NCI-H1092 treated with DMSO at 0.1 percent for 48 hours (cell line): ENCODE results near the gene MON1B.
"Not testable (repeated sequence)": the region's sequence is repeated elsewhere in the genome, so short reads cannot be mapped to it uniquely, and the experiment has no call there.

Source experiments
- DNase-seq: peaks from one replicate; lab custom pipeline; 2025; lab: John Stamatoyannopoulos, UW

Gene MON1B

DNA sequence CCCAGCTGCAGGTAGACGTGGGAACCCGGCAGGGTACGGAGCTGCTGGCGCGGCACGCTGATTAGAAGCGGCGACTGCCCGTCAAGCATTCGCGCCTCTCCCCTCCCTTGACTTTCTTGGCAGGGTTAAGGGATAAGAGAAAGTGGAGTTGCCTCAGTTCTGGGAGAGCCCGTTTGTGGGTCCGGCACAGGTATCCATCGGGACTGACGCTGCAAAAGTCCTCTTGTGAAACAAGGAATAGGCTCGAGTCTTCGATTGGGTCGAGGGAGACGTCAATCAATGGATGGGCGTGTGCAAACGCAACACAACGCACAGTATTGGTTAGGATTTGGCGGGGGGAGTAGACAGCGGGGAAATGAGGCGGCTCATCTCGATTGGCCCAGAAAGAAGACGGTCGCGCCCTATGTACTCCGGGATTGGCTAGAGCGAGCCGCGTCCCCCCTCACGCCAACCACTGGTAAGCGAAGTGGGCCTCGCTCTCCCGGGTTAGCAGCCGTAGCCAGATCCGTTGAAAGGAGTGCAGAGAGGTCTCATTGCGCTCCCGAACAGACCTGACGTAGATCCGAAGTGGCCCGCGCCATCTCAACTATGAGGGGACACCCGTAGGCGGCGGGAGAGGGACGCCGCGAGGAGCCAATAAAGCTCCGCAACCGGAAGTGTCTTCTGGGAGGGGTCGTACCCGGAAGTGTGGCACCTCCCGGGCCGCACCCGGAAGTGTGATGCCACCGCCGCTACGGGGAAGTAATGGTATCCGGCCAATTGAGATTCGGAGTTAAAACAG, at the start of gene MON1B:
Gene MON1B (plus strand): TSS at position 713 of the 781 bp plus-strand sequence. CDS start 296 bp downstream, outside the sequence.
- DNase-seq = peak; percentile 99

DNA sequence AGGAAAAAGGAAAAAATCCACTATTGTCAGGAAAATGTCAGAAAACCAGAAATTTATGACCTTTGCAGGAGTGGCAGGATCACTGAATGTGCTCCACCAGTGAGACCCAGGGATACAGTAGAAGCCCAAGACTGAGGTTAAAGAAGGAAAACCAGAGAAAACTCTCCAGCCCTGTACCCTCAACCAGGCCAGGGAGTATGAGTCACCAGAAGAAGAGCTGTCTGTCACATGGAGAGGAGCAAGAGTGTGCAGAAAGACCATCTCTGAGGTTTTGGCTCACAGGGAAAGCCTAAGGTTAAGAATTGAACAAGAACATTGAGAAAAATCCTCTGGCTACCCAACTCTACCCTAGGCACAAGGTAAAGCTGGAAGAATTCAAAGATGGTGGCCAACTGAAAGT, 47.6 kb upstream of the MON1B start:
- DNase-seq = no peak

DNA sequence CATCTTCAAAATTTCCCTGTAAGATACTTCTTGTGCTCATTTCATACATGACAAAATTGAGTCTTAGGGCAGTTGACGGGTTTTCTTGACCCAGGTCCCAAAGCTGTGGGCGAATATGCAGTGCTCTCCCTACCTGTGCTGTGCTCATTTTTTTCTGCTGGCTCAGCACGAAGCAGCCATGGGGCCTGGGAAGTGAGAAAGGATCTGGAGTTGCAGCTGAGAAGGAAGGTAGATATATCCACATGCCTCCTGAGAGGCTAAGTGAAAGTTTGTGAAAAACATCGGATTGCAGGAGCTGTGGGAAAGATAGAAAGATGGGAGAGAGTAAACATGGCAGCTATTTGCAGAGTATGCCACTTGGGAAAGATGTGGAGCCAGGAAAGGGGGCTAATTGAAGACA, 42.9 kb upstream of the MON1B start:
- no peak for DNase-seq

DNA sequence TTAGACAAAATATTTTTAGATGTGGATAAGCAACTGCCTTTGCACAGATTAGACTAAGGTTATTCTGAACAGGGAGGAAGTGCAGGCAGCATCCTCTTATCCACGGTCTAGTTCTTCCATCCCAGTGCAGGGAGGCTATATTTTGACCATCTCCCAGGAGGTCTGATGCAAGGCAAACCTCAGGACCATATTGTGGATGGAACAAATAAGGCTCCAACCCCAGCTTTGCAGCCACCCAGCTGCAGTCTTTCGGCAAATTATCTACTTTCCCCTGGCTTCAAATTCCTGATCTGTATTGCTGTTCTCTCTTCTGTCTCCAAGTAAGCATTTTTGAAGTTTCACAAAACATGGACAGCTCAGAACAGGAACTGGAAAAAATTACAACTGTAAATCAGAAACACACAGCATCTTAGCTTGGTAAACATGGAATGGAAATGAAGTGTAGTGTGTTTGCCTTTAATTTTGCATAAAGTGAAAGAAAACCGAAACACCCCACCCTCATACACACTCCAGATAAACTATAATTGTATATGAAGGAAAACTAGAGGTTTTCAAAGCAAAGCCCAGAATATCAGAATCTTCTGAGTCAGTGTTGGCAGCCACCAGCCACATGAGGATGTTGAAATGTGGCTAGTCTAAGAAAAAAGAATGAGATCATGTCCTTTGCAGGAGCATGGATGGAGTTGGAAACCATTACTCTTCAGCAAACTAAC, 33.5 kb upstream of the MON1B start:
- no peak for DNase-seq

DNA sequence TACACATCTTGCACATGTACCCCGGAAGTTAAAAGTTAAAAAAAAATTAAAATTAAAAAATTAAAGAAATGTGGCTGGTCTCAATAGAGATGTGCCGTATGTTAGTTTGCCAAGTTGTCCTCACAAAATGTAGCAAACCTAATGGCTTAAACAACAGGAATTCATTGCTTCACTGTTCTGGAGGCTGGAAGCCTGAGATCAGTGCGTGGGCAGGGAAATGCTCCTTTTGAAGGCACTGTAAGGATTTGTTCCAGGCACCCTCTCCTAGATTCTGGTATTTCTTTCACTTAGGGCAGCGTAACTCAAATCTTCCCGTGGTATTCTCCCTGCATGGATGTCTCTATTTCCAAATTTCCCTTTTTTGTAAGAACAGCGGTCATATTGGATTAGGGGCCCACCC, 32.7 kb upstream of the MON1B start:
- DNase-seq = no peak

DNA sequence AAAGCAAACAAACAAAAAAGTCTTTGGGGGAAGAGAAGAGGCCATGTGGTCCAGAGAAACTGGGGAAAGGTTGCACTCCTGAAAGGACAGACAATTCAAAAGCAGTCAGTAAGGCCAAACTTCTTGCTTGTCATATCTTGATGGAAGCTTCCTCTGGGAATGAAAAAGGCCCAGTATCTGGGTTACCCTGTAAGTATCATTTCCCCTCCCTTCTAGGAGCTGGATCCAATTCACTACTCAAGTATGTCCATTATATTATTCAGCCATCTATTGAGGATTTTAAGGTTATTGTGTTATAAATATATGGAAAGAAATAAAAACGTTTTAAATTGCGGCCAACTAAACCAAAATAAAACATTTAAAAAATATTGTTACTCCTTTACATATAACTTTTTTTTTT, 26.0 kb upstream of the MON1B start:
- DNase-seq = no peak

DNA sequence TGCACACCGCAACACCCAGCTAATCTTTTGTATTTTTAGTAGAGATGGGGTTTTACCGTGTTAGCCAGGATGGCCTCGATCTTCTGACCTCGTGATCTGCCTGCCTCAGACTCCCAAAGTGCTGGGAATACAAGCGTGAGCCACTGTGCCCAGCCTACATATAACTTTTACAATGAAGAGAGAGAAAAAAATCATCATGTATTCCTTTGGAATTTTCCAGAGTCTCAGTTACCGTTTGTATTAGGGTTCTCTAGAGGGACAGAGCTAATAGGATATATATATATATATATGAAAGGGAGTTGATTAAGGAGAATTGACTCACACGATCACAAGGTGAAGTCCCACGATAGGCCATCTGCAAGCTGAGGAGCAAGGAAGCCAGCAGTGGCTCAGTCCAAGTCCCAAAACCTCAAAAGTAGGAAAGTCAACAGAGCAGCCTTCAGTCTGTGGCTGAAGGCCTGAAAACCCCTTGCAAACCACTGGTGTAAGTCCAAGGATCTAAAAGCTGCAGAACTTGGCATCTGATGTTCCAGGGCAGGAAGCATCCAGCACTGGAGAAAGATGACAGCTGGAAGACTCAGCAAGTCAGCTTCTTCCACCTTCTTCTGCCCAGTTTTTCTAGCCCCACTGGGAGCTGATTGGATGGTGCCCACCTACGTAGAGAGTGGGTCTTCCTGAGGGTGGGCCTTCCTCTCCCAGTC, 25.3 kb upstream of the MON1B start:
- DNase-seq = not testable (repeated sequence)

DNA sequence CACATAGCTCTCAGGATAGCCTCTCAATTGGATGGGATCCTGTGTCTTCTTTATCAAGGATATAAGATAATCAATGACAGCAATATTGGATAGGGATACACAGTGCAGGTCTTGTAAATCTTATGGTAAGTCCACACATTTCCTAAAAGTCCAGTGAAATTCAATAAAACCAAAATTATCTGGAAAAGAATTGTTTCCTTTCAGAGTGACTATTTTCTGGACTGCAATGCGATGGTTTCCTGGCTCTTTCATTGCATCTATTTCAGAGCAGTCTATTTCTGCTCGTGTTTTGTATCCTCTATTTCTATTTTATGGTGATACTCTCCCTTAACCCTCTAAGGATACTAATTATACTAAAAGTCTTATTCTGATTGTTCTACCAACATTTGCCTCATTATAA, 24.3 kb upstream of the MON1B start:
- DNase-seq = no peak

DNA sequence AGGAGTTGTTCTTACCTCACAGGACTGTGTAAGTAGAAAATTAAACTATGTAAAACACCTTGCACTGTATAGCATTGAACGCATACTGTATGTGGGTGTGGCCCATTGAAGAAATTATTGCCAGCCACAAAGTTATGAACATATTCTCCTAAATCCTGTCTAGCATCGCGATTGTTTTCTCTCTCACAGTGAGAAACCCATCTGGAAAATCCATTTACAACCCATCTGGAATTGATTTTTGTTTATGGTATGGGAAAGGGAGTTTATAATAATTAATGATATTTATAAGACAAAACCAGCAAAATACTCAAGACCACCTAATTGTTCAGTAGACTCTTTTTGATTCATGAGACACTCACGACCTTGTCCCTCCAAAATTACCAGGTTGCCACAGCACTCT, 22.1 kb upstream of the MON1B start:
- no peak for DNase-seq

DNA sequence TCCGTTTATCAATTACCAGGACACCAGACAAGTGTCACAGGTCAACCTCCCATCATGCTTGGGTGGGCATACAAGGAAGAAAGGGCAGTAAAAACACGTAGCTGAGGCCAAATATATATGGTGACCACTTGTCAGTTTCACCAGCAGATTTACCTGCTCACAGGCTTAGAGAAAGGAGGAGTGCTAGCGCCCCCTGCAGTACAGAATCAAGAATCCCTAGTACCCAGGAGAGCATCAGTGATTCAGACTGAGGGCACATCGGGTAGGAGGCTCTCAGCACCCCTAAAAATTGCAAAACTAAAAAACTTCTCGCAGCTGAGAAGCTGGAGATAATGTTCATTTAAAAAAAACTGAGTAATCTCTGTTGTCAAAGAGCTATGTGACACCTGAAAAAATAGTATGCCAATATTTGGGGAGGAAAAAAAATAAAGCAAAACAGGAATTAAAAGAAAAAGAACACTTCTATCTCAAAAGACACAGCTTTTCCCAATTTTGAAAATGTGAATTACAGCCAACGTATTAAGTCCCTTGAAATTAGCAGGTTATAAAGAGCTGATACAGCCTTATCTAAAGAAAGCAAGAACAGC, 21.2 kb upstream of the MON1B start:
- DNase-seq = peak; percentile 39

DNA sequence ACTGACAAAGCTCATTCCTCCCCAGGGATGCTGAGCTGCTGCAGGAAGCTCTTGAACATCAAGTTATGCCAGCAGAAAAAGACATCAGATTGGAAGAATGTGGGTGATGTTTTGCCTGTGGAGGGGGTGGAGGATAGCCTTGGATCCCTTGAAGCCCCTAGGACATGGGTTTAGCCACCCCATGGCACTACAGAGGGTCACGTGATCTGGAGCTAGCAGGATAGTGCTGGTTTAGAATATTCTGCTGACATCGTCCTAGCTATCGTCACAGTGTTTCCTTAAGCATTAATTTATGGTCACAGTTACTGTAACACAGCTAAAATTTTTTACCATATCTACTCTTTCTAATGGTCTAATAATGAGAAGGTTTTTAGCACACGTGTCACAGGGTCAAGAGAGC, 20.2 kb upstream of the MON1B start:
- DNase-seq = no peak

DNA sequence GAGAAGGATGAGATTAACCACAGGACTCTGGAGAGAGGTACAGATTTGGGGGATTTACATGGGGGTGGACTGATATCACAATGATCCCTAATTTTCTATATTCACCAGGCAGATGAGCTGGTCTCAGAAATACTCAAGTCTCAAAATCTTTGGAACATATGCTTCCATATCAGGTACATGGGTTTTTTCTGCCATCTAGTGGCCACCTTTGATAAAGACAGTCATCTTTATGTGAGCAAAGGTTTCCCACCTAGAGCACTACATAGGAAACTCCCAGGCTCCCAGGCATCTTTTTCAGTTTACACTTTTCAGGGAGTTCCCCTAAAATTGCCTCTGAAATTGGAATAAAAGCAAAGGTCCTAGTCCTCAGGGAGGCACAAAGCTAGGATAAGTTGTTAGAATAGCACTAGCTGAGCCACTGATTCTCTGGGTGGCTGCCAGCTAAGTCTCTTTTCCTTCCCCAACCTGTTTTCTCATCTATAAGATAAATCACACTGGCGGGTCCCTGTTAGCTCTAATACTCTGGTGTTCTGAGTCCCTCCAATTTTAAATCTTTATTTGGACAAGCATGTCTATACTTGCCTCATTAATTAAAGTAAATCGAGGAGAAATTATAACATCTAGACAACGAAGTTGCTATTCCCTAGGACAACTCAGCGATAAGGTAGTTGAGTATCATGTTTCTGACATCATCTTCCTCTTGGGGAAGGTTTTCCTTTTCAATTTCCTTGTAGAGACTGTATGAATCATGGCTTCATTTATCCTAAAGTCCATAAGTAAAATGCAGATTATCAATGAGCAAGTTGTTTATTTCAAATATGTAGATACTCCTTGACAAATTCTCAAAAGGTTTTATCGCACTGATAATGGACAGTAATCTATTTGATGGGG, 19.0 kb upstream of the MON1B start:
- peak; percentile 59 for DNase-seq

DNA sequence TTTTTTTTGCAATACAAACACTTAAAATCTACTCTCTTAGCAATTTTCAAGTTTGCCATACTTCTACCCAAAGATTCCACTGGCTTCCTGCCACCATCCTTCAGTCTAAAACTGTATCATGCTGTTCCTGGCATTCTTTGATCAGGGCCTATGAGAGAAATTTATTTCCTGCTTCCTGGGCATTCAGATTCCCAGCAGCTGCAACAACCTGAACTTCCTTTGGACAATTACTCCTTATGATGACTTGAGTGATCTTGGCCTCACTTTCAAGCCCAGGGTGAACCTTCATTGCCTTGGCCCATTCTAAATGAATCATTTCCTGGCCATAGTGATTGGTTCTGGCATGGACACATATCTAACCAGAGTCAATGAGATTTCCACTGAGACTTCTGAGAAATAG, 18.0 kb upstream of the MON1B start:
- no peak for DNase-seq

DNA sequence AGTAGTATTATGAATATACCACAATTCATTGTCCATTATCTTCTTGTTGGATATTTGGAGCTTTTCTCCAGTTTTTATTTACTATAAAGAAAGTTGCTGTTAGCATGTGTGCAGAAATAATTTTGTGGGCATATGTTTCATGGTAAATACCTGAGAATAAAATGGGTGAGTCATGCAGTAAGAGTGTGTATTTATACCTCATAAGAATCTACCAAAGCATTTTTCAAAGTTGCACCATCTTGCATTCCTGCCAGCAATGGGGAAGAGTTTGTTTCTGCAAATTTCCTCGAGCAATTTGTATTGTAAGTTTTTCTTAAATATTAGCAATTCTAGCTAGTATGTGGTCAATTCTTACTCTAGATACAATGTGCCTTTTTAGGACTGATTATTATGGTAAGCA, 7.9 kb upstream of the MON1B start:
- DNase-seq = no peak

DNA sequence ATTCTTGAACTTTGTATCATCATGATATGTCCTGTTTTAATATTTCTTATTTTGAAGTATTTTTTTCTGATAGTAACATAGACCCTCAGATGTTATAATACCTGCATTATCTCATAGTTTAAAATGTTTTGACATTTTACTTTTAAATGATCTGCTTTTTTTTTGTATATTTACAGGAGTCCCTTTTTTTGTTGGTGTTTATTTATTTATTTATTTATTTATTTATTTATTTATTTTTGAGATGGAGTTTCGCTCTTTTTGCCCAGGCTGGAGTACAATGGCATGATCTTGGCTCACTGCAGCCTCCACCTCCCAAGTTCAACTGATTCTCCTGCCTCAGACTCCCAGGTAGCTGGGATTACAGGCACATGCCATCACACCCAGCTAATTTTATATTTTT, 4.7 kb upstream of the MON1B start:
- DNase-seq = not testable (repeated sequence)

DNA sequence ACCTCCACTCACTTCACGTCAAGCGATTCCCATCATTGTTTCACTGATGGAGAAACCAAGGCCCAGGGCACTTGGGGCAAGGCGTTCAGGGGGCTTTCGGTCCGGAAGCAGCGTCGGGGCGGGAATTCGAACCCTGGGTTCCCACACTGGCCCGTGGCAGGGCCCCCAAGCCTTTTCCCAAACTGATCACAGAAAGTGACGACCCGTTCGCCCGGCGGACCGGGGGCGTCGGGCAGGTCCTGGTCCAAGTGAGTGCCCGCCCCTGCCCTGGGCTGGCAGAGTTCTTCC, 856 bp upstream of the MON1B start:
- no peak for DNase-seq

DNA sequence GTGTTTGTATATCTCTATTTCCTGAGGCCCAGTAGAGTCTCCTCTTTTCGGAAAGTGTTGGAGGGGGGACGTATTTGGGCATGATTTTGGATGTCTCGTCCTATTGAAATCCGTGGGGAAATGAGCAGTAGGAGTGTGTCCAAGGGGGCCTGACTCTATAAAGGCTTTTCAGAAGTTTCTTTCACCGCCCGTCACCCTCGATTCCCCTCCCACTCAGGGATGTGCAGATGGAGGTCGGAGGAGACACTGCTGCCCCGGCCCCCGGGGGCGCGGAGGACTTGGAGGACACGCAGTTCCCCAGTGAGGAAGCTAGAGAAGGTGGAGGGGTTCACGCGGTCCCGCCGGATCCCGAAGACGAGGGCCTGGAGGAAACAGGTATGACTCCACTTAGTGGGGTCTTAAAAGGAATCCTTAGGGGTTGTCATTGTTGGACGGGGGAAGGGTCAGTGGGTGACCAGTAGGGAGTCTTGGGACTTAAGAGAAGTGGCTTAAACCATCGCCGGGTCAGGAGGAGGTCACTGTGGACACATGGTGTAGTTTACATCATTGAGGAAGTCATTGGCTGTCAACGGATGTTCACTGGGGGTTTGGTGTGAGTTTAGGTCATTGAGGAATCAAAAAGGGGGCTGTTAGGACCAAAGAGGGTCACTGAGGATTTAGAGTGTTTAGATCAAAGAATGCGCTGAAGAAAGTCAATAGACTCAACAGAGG, 424 bp downstream of the MON1B start:
- no peak for DNase-seq

DNA sequence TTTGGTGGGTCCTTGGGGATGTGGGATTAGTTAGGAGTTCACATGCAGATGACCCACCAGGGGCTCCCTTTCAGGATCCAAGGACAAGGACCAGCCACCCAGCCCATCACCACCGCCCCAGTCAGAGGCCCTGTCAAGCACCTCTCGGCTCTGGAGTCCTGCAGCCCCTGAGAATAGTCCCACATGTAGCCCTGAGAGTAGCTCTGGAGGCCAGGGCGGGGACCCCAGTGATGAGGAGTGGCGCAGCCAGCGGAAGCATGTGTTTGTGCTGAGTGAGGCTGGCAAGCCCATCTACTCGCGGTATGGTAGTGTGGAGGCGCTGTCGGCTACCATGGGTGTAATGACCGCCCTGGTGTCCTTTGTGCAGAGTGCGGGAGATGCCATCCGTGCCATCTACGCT, 2.4 kb downstream of the MON1B start:
- DNase-seq = no peak

DNA sequence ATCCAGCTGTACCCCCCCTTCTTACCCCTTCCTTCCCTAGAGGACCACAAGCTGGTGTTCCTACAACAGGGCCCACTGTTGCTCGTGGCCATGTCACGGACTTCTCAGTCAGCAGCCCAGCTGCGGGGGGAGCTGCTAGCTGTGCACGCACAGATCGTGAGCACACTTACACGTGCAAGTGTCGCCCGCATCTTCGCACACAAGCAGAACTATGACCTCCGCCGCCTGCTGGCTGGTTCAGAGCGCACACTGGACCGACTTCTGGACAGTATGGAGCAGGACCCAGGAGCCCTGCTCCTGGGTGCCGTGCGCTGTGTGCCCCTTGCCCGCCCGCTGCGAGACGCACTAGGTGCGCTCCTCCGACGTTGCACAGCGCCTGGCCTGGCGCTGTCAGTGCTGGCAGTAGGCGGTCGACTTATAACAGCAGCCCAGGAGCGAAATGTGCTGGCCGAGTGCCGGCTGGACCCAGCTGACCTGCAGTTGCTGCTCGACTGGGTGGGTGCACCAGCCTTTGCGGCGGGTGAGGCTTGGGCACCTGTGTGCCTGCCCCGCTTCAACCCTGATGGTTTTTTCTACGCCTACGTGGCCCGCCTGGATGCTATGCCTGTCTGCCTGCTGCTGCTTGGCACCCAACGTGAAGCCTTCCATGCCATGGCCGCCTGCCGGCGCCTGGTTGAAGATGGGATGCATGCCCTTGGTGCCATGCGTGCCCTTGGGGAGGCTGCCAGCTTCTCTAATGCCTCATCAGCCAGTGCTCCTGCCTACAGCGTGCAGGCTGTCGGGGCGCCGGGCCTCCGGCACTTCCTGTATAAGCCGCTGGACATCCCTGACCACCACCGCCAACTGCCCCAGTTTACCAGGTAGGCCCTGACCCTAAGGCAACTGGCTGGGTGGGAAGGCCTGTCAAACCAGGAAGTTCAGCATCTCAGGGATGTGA, 3.6 kb downstream of the MON1B start:
- DNase-seq = no peak

DNA sequence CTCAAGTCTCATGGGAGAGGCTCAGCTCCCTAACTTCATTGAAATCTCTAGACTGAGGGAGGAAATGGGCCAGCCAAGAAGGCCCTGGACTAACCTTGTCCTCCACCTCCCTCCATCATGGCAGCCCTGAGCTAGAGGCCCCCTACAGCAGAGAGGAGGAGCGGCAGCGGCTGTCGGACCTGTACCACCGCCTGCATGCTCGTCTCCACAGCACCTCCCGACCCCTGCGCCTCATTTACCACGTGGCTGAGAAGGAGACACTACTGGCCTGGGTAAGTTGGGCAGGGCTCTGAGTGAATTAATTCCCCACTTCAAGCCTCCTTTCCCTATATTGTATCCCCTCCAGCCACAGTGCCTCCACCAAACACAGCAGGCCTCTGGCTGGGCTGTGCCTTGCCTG, 4.4 kb downstream of the MON1B start:
- DNase-seq = no peak
